ENCODE measurements around the gene IFT88.

IFT88 gene

DNA sequence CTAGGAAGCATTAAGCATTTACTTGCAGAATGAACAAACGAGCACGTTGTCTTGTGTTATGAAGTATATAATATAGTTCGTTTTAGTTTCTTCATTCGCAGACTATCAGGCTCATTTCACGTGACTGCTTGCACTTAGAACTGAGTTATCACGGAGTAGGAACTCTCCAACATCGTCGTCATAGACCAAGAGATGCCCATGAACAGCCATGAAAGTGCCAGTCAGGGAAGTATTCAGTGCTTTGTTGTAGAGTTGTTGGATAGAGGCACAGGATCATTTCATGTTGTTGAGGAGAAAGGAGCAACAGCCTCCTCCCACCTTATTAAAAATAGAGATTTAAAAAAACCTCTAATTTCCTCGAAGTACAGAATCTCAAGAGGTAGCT lies 135.6 kb downstream of the IFT88 start:
- H3K4me3 ChIP-seq (ENCODE audit: low read depth, low read length), result peak overlapping the region; percentile 50
- no peak overlapping the region; the same call in 1 of the 2 replicates for H3K27ac ChIP-seq (ENCODE audit: extremely low read depth, low read depth, low read length)
- ChIA-PET CTCF (interaction anchor here (0.7 to 1.0 kb wide), 2 partner anchors 20 to 117 kb away, joined by 3 to 4 read pairs; no protein-coding TSS in a partner anchor), POLR2A (no interaction called here)
- no peaks in the 10 kb centered on the region for H3K36me3 ChIP-seq (ENCODE audit: control insufficient read depth in 2 of 2, insufficient read depth in 1 of 2, low read length in 2 of 2)
- TF ChIP-seq ZNF114 (tag by site-specific recombination; IDR thresholded peaks at IDR 0.05), result no peak
- TF ChIP-seq, protein P1, sequence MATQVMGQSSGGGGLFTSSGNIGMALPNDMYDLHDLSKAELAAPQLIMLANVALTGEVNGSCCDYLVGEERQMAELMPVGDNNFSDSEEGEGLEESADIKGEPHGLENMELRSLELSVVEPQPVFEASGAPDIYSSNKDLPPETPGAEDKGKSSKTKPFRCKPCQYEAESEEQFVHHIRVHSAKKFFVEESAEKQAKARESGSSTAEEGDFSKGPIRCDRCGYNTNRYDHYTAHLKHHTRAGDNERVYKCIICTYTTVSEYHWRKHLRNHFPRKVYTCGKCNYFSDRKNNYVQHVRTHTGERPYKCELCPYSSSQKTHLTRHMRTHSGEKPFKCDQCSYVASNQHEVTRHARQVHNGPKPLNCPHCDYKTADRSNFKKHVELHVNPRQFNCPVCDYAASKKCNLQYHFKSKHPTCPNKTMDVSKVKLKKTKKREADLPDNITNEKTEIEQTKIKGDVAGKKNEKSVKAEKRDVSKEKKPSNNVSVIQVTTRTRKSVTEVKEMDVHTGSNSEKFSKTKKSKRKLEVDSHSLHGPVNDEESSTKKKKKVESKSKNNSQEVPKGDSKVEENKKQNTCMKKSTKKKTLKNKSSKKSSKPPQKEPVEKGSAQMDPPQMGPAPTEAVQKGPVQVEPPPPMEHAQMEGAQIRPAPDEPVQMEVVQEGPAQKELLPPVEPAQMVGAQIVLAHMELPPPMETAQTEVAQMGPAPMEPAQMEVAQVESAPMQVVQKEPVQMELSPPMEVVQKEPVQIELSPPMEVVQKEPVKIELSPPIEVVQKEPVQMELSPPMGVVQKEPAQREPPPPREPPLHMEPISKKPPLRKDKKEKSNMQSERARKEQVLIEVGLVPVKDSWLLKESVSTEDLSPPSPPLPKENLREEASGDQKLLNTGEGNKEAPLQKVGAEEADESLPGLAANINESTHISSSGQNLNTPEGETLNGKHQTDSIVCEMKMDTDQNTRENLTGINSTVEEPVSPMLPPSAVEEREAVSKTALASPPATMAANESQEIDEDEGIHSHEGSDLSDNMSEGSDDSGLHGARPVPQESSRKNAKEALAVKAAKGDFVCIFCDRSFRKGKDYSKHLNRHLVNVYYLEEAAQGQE (tag by site-specific recombination; IDR thresholded peaks at IDR 0.05), result peak; percentile 71
- no peaks in the 10 kb centered on the region for H3K9me3 ChIP-seq (ENCODE audit: control insufficient read depth, insufficient read depth, low read depth, low read length)
- H3K4me1 ChIP-seq (ENCODE audit: control insufficient read depth, insufficient read depth, low read length), result peaks cover 5% of the 10 kb centered on the region

DNA sequence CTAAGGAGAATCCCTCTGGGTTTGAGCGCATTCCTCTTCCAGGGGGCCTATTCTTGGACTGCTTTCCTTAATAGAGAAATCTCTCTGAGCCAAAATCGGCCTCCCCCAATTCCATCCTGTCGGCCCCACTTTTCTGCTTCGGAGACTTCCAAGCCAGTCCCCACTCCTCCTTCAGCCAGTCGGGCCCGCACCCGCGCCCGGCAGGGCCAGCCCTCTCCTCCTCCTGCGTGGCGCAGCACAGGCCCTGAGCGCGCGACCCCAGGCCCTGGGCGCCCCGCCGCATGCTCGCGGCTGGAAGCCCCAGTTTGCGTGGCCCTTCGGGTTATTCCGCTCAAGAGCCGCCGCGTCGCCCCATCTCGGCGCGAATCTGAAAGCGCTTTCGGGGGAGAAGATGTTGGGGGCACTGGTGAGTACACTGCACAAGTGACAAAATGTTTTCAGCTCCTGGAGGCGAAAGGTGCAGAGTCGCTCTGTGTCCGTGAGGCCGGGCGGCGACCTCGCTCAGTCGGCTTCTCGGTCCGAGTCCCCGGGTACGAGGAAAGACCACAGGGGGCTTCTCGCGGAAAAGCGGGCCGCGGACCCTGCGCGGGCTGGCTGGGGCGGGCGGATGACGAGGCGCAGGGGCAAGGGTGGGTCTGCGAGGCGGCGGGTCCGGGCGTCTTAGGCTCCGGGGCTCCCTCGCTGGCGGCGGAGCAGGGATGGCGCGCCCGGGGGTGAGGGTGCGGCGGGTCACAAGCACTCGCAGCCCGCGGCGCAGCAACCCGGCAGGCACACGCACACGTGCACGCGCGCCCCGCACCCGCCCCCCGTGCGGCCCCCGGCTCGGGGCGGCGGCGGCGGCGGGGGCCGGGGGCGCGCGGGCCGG lies 136.2 kb downstream of the IFT88 start, which contains the start of gene IL17D:
IL17D (plus strand) TSS at position 785 of the 865 bp plus-strand sequence. CDS start 303 bp downstream, outside the sequence.
- peak within 1 kb of the TSS; percentile 84; the same call in 1 of the 2 replicates for H3K27ac ChIP-seq (ENCODE audit: extremely low read depth, low read depth, low read length)
- POLR2A ChIA-PET, result no interaction called here
- TF ChIP-seq ZIC2 (tag by site-specific recombination; IDR thresholded peaks at IDR 0.05), result peak; percentile 70
- TF ChIP-seq ZNF335 (tag by site-specific recombination; conservative IDR thresholded peaks at IDR 0.05), result peak; percentile 84
- no peak for TF ChIP-seq ZNF600 (tag by site-specific recombination; IDR thresholded peaks at IDR 0.05)
- no peak for TF ChIP-seq ZNF521 (tag by site-specific recombination; IDR thresholded peaks at IDR 0.05)
- 0 out of 2 replicates have a peak, but pooled peaks have one; percentile 12 for TF ChIP-seq KLF17 (tag by site-specific recombination; IDR thresholded peaks at IDR 0.05)
- TF ChIP-seq YY1 (tag by site-specific recombination; IDR thresholded peaks at IDR 0.05), result no peak
- no peak for TF ChIP-seq ZNF776 (tag by site-specific recombination; IDR thresholded peaks at IDR 0.05; ENCODE audit: borderline replicate concordance)
- no peak for TF ChIP-seq ZFHX2 (tag by site-specific recombination; conservative IDR thresholded peaks at IDR 0.05)
- TF ChIP-seq GLIS2 (tag by site-specific recombination; IDR thresholded peaks at IDR 0.05), result peak; percentile 40; the same call in 1 of the 2 replicates
- TF ChIP-seq ZNF571 (tag by site-specific recombination; IDR thresholded peaks at IDR 0.05), result no peak
- TF ChIP-seq ZXDB (tag by site-specific recombination; IDR thresholded peaks at IDR 0.05), result peak; percentile 47; the same call in 1 of the 2 replicates
- TF ChIP-seq CTCF (tag by site-specific recombination; IDR thresholded peaks at IDR 0.05), result peak; percentile 60
- TF ChIP-seq, protein P2, sequence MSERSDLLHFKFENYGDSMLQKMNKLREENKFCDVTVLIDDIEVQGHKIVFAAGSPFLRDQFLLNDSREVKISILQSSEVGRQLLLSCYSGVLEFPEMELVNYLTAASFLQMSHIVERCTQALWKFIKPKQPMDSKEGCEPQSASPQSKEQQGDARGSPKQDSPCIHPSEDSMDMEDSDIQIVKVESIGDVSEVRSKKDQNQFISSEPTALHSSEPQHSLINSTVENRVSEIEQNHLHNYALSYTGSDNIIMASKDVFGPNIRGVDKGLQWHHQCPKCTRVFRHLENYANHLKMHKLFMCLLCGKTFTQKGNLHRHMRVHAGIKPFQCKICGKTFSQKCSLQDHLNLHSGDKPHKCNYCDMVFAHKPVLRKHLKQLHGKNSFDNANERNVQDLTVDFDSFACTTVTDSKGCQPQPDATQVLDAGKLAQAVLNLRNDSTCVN (tag by site-specific recombination; optimal IDR thresholded peaks at IDR 0.05), result peak; percentile 92
- TF ChIP-seq, protein P3, sequence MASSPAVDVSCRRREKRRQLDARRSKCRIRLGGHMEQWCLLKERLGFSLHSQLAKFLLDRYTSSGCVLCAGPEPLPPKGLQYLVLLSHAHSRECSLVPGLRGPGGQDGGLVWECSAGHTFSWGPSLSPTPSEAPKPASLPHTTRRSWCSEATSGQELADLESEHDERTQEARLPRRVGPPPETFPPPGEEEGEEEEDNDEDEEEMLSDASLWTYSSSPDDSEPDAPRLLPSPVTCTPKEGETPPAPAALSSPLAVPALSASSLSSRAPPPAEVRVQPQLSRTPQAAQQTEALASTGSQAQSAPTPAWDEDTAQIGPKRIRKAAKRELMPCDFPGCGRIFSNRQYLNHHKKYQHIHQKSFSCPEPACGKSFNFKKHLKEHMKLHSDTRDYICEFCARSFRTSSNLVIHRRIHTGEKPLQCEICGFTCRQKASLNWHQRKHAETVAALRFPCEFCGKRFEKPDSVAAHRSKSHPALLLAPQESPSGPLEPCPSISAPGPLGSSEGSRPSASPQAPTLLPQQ (tag by site-specific recombination; IDR thresholded peaks at IDR 0.05), result 0 out of 2 replicates have a peak, but pooled peaks have one; percentile 41
- 0 out of 2 replicates have a peak, but pooled peaks have one; percentile 21 for TF ChIP-seq PATZ1 (tag by site-specific recombination; IDR thresholded peaks at IDR 0.05)
- TF ChIP-seq ZNF114 (tag by site-specific recombination; IDR thresholded peaks at IDR 0.05), result no peak

More for the DNA sequence above, 136.2 kb downstream of the IFT88 start, which contains the start of gene IL17D:
- CTCF ChIA-PET, result interaction anchor here (0.7 to 1.1 kb wide), 2 partner anchors 125 to 518 kb away, joined by 3 to 5 read pairs; no protein-coding TSS in a partner anchor
- H3K36me3 ChIP-seq (ENCODE audit: control insufficient read depth in 2 of 2, insufficient read depth in 1 of 2, low read length in 2 of 2), result no peaks in the 10 kb centered on the region
- H3K9me3 ChIP-seq (ENCODE audit: control insufficient read depth, insufficient read depth, low read depth, low read length), result no peaks in the 10 kb centered on the region
- peak within 1 kb of the TSS; percentile 50 for H3K4me3 ChIP-seq (ENCODE audit: low read depth, low read length)
- peaks cover 5% of the 10 kb centered on the region for H3K4me1 ChIP-seq (ENCODE audit: control insufficient read depth, insufficient read depth, low read length)
